GM12878 (cell line): ENCODE data around the gene BUB1. TPM values are rescaled to one million over a fixed set of nuclear protein-coding genes. Genes with fewer than 3 reads are reported as not detected.

Source experiments
- ATAC-seq: fragments of 200-7000 bp; cut with Tn5 transposase; 3 replicates; pipeline ENCODE4 v1.9.1; 2020; ENCODE audit warnings: mild to moderate bottlenecking, moderate library complexity
- BruUV-seq: library from RNA; stranded (reverse); fragments of 400-500 nt; replicated peaks from 2 replicates; lab custom pipeline; 2021; lab: Mats Ljungman, UMichigan
- CTCF ChIA-PET: fragments of 300-600 bp; sonication (Branson Sonifier 250); formaldehyde crosslinking; extraction: SDS; loops from one replicate; lab custom pipeline; 2021; ENCODE audit warnings: inconsistent platforms; lab: Yijun Ruan, JAX
- POLR2A ChIA-PET: fragments of 350-600 bp; formaldehyde crosslinking; extraction: SDS; loops from one replicate; lab custom pipeline; 2021; ENCODE audit warnings: inconsistent platforms; lab: Charles Lee
- RAD21 ChIA-PET: fragments of 300-600 bp; sonication (Branson Sonifier 250); formaldehyde crosslinking; loops from one replicate; lab custom pipeline; 2023; ENCODE audit warnings: antibody characterized with exemption; ENCODE audit not compliant: unreplicated experiment; lab: Charles Lee
- SMC1A ChIA-PET: fragments of 300-600 bp; sonication (Branson Sonifier 250); formaldehyde crosslinking; loops from one replicate; lab custom pipeline; 2023; ENCODE audit not compliant: unreplicated experiment, uncharacterized antibody; lab: Charles Lee
- DNase-seq: peaks from one replicate; pipeline ENCODE4 v3.0.0-alpha.2; 2011; ENCODE audit warnings: low read depth, low spot score
- FAIRE-seq: peaks from 3 replicates; lab custom pipeline; 2011; peaks lifted over from hg19 to GRCh38; lab: Jason Lieb, UNC
- H2AFZ ChIP-seq: 2 replicates; pipeline ENCODE4 v1.6.0; 2011; ENCODE audit warnings: low read depth, low read length, control low read depth; ENCODE audit not compliant: control insufficient read depth
- H3K27ac ChIP-seq: 2 replicates; pipeline ENCODE4 v1.5.1; 2011; ENCODE audit warnings: control low read depth; ENCODE audit not compliant: control insufficient read depth, insufficient read depth
- H3K27me3 ChIP-seq, 2 experiments: replicated peaks in 1 of 2; 2 replicates each; pipeline versions ENCODE4 v1.6.0 to v1.6.1; 2011; ENCODE audit warnings: low read length in 1 of 2; ENCODE audit not compliant: control insufficient read depth in 2 of 2, insufficient read depth in 2 of 2
- H3K36me3 ChIP-seq, 2 experiments: 2 replicates each; pipeline ENCODE4 v1.5.1; 2011; ENCODE audit warnings: low read length in 1 of 2; ENCODE audit not compliant: control insufficient read depth in 2 of 2, insufficient read depth in 2 of 2
- H3K4me1 ChIP-seq: 2 replicates; pipeline ENCODE4 v1.6.1; 2011; ENCODE audit warnings: mild to moderate bottlenecking, low read length, moderate library complexity, mixed read lengths; ENCODE audit not compliant: control insufficient read depth, insufficient read depth
- H3K4me2 ChIP-seq: 2 replicates; pipeline ENCODE4 v1.6.0; 2011; ENCODE audit warnings: control low read depth; ENCODE audit not compliant: control insufficient read depth, insufficient read depth
- H3K4me3 ChIP-seq: fragments of 200-600 bp; sonication (generic); 2 replicates; pipeline ENCODE4 v1.5.1; 2016
- H3K79me2 ChIP-seq: 2 replicates; pipeline ENCODE4 v1.6.0; 2011; ENCODE audit warnings: low read length; ENCODE audit not compliant: control insufficient read depth, insufficient read depth
- H3K9ac ChIP-seq: 2 replicates; pipeline ENCODE4 v1.8.0; 2011; ENCODE audit warnings: low read length, control low read depth, mixed read lengths; ENCODE audit not compliant: control insufficient read depth, insufficient read depth
- H3K9me3 ChIP-seq: replicated peaks from 3 replicates; pipeline ENCODE4 v1.5.1; 2011; ENCODE audit warnings: mild to moderate bottlenecking, low read length; ENCODE audit not compliant: control insufficient read depth, insufficient read depth
- H4K20me1 ChIP-seq: 2 replicates; pipeline ENCODE4 v1.6.0; 2011; ENCODE audit not compliant: control insufficient read depth, insufficient read depth
- BCL11A ChIP-seq: IDR thresholded peaks from 2 replicates; pipeline ENCODE4 v1.6.1; 2011; ENCODE audit warnings: low read depth, low read length
- CHD2 ChIP-seq: IDR thresholded peaks from 2 replicates; pipeline ENCODE4 v1.6.1; 2011; ENCODE audit warnings: low read depth, low read length, improper control_type of control experiment, borderline replicate concordance
- KAT2A ChIP-seq: conservative IDR thresholded peaks from 2 replicates; pipeline ENCODE4 v1.6.1; 2011; ENCODE audit warnings: low read depth, low read length; ENCODE audit not compliant: control insufficient read depth
- MEF2A ChIP-seq: IDR thresholded peaks from 2 replicates; pipeline ENCODE4 v1.6.1; 2011; ENCODE audit warnings: low read depth, mild to moderate bottlenecking, low read length, moderate library complexity; ENCODE audit not compliant: insufficient read depth
- MTA2 ChIP-seq: fragments of 450-650 bp; IDR thresholded peaks from 2 replicates; pipeline ENCODE4 v1.6.1; 2016; ENCODE audit warnings: low read depth, mild to moderate bottlenecking, moderate library complexity
- MYB ChIP-seq: fragments of 150-350 bp; IDR thresholded peaks from 2 replicates; pipeline ENCODE4 v1.6.1; 2014; ENCODE audit warnings: mild to moderate bottlenecking, low read depth, low read length, borderline replicate concordance
- NR2F1 ChIP-seq: fragments of 450-650 bp; conservative IDR thresholded peaks from 2 replicates; pipeline ENCODE4 v1.6.1; 2017; ENCODE audit warnings: mild to moderate bottlenecking
- RCOR1 ChIP-seq: conservative IDR thresholded peaks from 2 replicates; pipeline ENCODE4 v1.6.1; 2012; ENCODE audit warnings: low read depth, low read length, improper control_type of control experiment
- WGBS: methylation state at CpG from one replicate; pipeline ENCODE4 v1.1.6; 2016; ENCODE audit warnings: low lambda C conversion rate; ENCODE audit not compliant: insufficient replicate concordance, insufficient coverage; ENCODE audit errors: missing lambda C conversion rate; 5-methylcytosine and 5-hydroxymethylcytosine counted together
- in situ Hi-C: fragments of 300-500 bp; cut with MboI; formaldehyde crosslinking; loops from 9 replicates; pipeline ENCODE4 v1.14.3; 2018; ENCODE audit warnings: mixed read lengths
- intact Hi-C: fragments of 100-400 bp; cut with micrococcal nuclease; formaldehyde crosslinking; loops from one replicate; pipeline ENCODE4 v1.14.2; 2022; ENCODE audit not compliant: unreplicated experiment
- polyA plus RNA-seq, 11 experiments: library from polyadenylated mRNA; depleted of rRNA in 4 of 11; unstranded in 6 of 11; stranded (reverse) in 5 of 11; fragments of >200 nt; fragmentation: Nextera tagmentation in 4 of 11; fragmentation: Illumina TruSeq in 1 of 11; extraction: Ambion mirVana in 4 of 11; extraction: Trizol in 1 of 11; gene quantifications; 1 replicate in 1 of 11; 2 replicates in 10 of 11; pipeline versions ENCODE4 v1.2.1 to v1.2.3, GENCODE V29; 2011 to 2016; ENCODE audit warnings: inconsistent platforms in 2 of 11, missing spikeins in 2 of 11, low read depth in 1 of 11
- total RNA-seq, 4 experiments: library from RNA; depleted of rRNA in 3 of 4; stranded (reverse); fragments of >200 nt in 3 of 4; fragmentation: Illumina TruSeq in 1 of 4; extraction: Trizol in 1 of 4; gene quantifications; 2 replicates each; pipeline versions ENCODE4 v1.2.1 to v1.2.3, GENCODE V29; 2013 to 2021
- TF ChIP-seq, protein P1 (sequence below): IDR thresholded peaks from 2 replicates; pipeline ENCODE4 v1.6.1; 2011; ENCODE audit warnings: borderline replicate concordance, low read depth, mild to moderate bottlenecking, moderate library complexity, mixed read lengths, low read length; ENCODE audit not compliant: insufficient read depth; ENCODE audit errors: extremely low read length
- TF ChIP-seq, protein P2 (sequence below): IDR thresholded peaks from 2 replicates; pipeline ENCODE4 v1.6.1; 2012; ENCODE audit warnings: improper control_type of control experiment, low read depth, low read length; ENCODE audit not compliant: insufficient replicate concordance
- TF ChIP-seq, protein P3 (sequence below): fragments of 450-650 bp; formaldehyde crosslinking; IDR thresholded peaks from 2 replicates; pipeline ENCODE4 v1.4.0; 2022; ENCODE audit warnings: mild to moderate bottlenecking, moderate library complexity

BUB1 gene
- total and polyA plus RNA-seq, 10 of the 15 experiments (the other 5 are each of a cell fraction or from before 2014, with no cell fraction given): 52.4 to 142 (median 88.9) TPM

DNA sequence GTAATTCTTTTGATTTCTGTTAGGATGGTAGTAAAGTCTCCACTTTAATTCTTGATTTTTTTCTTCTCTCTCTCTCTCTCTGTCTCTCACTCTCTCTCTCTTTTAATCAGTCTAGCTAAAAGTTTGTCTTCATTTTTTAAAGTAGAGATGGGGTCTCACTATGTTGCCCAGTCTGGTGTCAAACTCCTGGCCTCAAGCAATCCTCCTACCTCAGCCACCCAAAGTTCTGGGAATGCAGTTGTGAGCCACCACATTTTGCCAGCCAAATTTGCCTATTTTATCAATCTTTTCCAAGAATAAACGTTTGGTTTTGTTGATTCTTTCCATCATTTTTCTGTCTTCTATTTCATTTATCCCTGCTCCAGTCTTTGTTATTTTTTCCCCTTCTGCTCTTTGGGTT, 30.6 kb upstream of the BUB1 start:
- no peaks in the 10 kb centered on the region for H3K79me2 ChIP-seq
- in situ Hi-C loops: no loop called here
- SMC1A ChIA-PET: interaction anchor here (1.1 kb wide), 1 partner anchor 34 kb away, joined by 4 read pairs; no protein-coding TSS in a partner anchor
- 0% methylated on average over 1 of the region's 1 CpG for WGBS
- no peak overlapping the region for H3K9ac ChIP-seq
- CTCF ChIA-PET: no interaction called here
- H3K4me3 ChIP-seq: no peak overlapping the region
- no peaks in the 10 kb centered on the region for H3K4me1 ChIP-seq
- H3K27ac ChIP-seq: no peak overlapping the region
- no peak for ATAC-seq
- no TSS peak for BruUV-seq
- no peak for DNase-seq
- H3K27me3 ChIP-seq: no peaks in the 10 kb centered on the region
- TF ChIP-seq BCL11A: no peak
- no peak for TF ChIP-seq MTA2
- no peak for TF ChIP-seq NR2F1
- no peak for TF ChIP-seq KAT2A
- no peak for TF ChIP-seq MEF2A
- TF ChIP-seq, protein P1, sequence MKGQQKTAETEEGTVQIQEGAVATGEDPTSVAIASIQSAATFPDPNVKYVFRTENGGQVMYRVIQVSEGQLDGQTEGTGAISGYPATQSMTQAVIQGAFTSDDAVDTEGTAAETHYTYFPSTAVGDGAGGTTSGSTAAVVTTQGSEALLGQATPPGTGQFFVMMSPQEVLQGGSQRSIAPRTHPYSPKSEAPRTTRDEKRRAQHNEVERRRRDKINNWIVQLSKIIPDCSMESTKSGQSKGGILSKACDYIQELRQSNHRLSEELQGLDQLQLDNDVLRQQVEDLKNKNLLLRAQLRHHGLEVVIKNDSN: no peak
- no peak for TF ChIP-seq RCOR1
- TF ChIP-seq, protein P2, sequence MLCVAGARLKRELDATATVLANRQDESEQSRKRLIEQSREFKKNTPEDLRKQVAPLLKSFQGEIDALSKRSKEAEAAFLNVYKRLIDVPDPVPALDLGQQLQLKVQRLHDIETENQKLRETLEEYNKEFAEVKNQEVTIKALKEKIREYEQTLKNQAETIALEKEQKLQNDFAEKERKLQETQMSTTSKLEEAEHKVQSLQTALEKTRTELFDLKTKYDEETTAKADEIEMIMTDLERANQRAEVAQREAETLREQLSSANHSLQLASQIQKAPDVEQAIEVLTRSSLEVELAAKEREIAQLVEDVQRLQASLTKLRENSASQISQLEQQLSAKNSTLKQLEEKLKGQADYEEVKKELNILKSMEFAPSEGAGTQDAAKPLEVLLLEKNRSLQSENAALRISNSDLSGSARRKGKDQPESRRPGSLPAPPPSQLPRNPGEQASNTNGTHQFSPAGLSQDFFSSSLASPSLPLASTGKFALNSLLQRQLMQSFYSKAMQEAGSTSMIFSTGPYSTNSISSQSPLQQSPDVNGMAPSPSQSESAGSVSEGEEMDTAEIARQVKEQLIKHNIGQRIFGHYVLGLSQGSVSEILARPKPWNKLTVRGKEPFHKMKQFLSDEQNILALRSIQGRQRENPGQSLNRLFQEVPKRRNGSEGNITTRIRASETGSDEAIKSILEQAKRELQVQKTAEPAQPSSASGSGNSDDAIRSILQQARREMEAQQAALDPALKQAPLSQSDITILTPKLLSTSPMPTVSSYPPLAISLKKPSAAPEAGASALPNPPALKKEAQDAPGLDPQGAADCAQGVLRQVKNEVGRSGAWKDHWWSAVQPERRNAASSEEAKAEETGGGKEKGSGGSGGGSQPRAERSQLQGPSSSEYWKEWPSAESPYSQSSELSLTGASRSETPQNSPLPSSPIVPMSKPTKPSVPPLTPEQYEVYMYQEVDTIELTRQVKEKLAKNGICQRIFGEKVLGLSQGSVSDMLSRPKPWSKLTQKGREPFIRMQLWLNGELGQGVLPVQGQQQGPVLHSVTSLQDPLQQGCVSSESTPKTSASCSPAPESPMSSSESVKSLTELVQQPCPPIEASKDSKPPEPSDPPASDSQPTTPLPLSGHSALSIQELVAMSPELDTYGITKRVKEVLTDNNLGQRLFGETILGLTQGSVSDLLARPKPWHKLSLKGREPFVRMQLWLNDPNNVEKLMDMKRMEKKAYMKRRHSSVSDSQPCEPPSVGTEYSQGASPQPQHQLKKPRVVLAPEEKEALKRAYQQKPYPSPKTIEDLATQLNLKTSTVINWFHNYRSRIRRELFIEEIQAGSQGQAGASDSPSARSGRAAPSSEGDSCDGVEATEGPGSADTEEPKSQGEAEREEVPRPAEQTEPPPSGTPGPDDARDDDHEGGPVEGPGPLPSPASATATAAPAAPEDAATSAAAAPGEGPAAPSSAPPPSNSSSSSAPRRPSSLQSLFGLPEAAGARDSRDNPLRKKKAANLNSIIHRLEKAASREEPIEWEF: no peak
- TF ChIP-seq, protein P3, sequence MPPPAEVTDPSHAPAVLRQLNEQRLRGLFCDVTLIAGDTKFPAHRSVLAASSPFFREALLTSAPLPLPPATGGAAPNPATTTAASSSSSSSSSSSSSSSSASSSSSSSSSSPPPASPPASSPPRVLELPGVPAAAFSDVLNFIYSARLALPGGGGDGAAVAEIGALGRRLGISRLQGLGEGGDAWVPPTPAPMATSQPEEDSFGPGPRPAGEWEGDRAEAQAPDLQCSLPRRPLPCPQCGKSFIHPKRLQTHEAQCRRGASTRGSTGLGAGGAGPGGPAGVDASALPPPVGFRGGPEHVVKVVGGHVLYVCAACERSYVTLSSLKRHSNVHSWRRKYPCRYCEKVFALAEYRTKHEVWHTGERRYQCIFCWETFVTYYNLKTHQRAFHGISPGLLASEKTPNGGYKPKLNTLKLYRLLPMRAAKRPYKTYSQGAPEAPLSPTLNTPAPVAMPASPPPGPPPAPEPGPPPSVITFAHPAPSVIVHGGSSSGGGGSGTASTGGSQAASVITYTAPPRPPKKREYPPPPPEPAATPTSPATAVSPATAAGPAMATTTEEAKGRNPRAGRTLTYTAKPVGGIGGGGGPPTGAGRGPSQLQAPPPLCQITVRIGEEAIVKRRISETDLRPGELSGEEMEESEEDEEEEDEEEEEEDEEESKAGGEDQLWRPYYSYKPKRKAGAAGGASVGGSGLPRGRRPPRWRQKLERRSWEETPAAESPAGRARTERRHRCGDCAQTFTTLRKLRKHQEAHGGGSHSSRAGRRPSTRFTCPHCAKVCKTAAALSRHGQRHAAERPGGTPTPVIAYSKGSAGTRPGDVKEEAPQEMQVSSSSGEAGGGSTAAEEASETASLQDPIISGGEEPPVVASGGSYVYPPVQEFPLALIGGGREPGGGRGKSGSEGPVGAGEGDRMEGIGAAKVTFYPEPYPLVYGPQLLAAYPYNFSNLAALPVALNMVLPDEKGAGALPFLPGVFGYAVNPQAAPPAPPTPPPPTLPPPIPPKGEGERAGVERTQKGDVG: no peak
- TF ChIP-seq MYB: no peak
- TF ChIP-seq CHD2: no peak
- TF ChIP-seq, all 136 proteins: peak for 0
- ChIA-PET POLR2A (no interaction called here), RAD21 (no interaction called here)
- no peak for FAIRE-seq
- no peak overlapping the region for H2AFZ ChIP-seq
- H3K36me3 ChIP-seq: no peaks in the 10 kb centered on the region
- H3K4me2 ChIP-seq: no peak overlapping the region
- H4K20me1 ChIP-seq: no peaks in the 10 kb centered on the region
- H3K9me3 ChIP-seq: no peaks in the 10 kb centered on the region
- intact Hi-C loops: no loop called here
